HCT116 (cell line): ENCODE measurements around the gene ZNF146. TPM values are rescaled to one million over a fixed set of nuclear protein-coding genes. Genes with fewer than 3 reads are reported as not detected.

ENCODE experiments used
- ATAC-seq: fragments of 200-7000 bp; cut with Tn5 transposase; 2 replicates; pipeline ENCODE4 v1.9.1; 2020; ENCODE audit warnings: mild to moderate bottlenecking, moderate library complexity
- BruUV-seq: library from RNA; stranded (reverse); fragments of 400-500 nt; replicated peaks from 2 replicates; lab custom pipeline; 2021; lab: Mats Ljungman, UMichigan
- CTCF ChIA-PET: fragments of 300-600 bp; sonication (Branson Sonifier 250); formaldehyde crosslinking; loops from one replicate; lab custom pipeline; 2021; ENCODE audit warnings: antibody characterized with exemption; lab: Charles Lee
- POLR2A ChIA-PET: fragments of 300-600, 350-600 bp; sonication (Branson Sonifier 250); formaldehyde crosslinking; loops from one replicate; lab custom pipeline; 2021; ENCODE audit warnings: antibody characterized with exemption; lab: Charles Lee
- RAD21 ChIA-PET, 2 experiments: fragments of 300-600 bp; sonication (Branson Sonifier 250); formaldehyde crosslinking; loops; one replicate each; lab custom pipeline; 2023; ENCODE audit warnings: low total read pairs in 2 of 2; ENCODE audit not compliant: uncharacterized antibody in 2 of 2, unreplicated experiment in 2 of 2, low non-redundant PET in 1 of 2; lab: Charles Lee
- DNase-seq: peaks from one replicate; pipeline ENCODE4 v3.0.0-alpha.2; 2010; ENCODE audit warnings: low read depth, low spot score
- H2AFZ ChIP-seq: fragments of 200-600 bp; shearing (Covaris generic), sonication (generic); 2 replicates; pipeline ENCODE4 v1.6.1; 2017; ENCODE audit warnings: low read depth, mixed run types, mixed read lengths, antibody characterized with exemption, low read length; ENCODE audit not compliant: poor library complexity, severe bottlenecking
- H3K27ac ChIP-seq: 2 replicates; pipeline ENCODE4 v1.5.1; 2012; ENCODE audit warnings: low read depth, low read length
- H3K27me3 ChIP-seq: fragments of 200-600 bp; sonication (generic); 2 replicates; pipeline ENCODE4 v1.6.1; 2016; ENCODE audit warnings: mixed run types, low read length, mixed read lengths; ENCODE audit not compliant: insufficient read depth
- H3K36me3 ChIP-seq, 2 experiments: fragments of 200-500 bp in 1 of 2; fragments of 200-600 bp in 1 of 2; sonication (Bioruptor generic) in 1 of 2; sonication (generic) in 1 of 2; 2 replicates each; pipeline versions ENCODE4 v1.5.1 to v1.6.1; 2014 to 2016; ENCODE audit warnings: low read length in 2 of 2, inconsistent platforms in 1 of 2, mixed read lengths in 1 of 2, mixed run types in 1 of 2; ENCODE audit not compliant: insufficient read depth in 2 of 2, control insufficient read depth in 1 of 2
- H3K4me1 ChIP-seq, 2 experiments: fragments of 200-600 bp in 1 of 2; sonication (generic) in 1 of 2; 2 replicates each; pipeline versions ENCODE4 v1.5.1 to v1.6.1; 2012 to 2017; ENCODE audit warnings: low read length in 2 of 2, inconsistent platforms in 1 of 2, mild to moderate bottlenecking in 1 of 2, mixed read lengths in 1 of 2, mixed run types in 1 of 2, moderate library complexity in 1 of 2; ENCODE audit not compliant: insufficient read depth in 2 of 2, control insufficient read depth in 1 of 2
- H3K4me2 ChIP-seq: fragments of 200-600 bp; sonication (generic); 2 replicates; pipeline ENCODE4 v1.6.1; 2017; ENCODE audit warnings: mixed run types, low read length, mixed read lengths
- H3K4me3 ChIP-seq, 2 experiments: fragments of 200-600 bp in 1 of 2; sonication (generic) in 1 of 2; replicated peaks in 1 of 2; 2 replicates each; pipeline ENCODE4 v1.5.1; 2011 to 2016; ENCODE audit warnings: low read length in 2 of 2, control low read depth in 1 of 2, low read depth in 1 of 2, mild to moderate bottlenecking in 1 of 2, mixed read lengths in 1 of 2, mixed run types in 1 of 2
- H3K79me2 ChIP-seq: fragments of 200-600 bp; sonication (generic); 2 replicates; pipeline ENCODE4 v1.6.1; 2017; ENCODE audit warnings: mild to moderate bottlenecking, mixed run types, low read length, moderate library complexity, mixed read lengths; ENCODE audit not compliant: insufficient read depth
- H3K9ac ChIP-seq: fragments of 200-600 bp; sonication (generic); 2 replicates; pipeline ENCODE4 v1.6.1; 2016; ENCODE audit warnings: low read length, mixed read lengths
- H3K9me2 ChIP-seq: fragments of 200-600 bp; sonication (generic), shearing (Covaris generic); 2 replicates; pipeline ENCODE4 v1.6.1; 2017; ENCODE audit warnings: mixed run types, mild to moderate bottlenecking, moderate library complexity; ENCODE audit not compliant: insufficient read depth
- H3K9me3 ChIP-seq, 2 experiments: fragments of 200-500 bp in 1 of 2; fragments of 200-600 bp in 1 of 2; sonication (Bioruptor generic) in 1 of 2; sonication (generic) in 1 of 2; 2 replicates each; pipeline ENCODE4 v1.6.1; 2014 to 2017; ENCODE audit warnings: low read length in 2 of 2, mixed read lengths in 2 of 2, inconsistent platforms in 1 of 2, low read depth in 1 of 2, mild to moderate bottlenecking in 1 of 2, mixed run types in 1 of 2, moderate library complexity in 1 of 2; ENCODE audit not compliant: control insufficient read depth in 1 of 2, insufficient read depth in 1 of 2
- H4K20me1 ChIP-seq: fragments of 200-600 bp; sonication (generic), shearing (Covaris generic); 2 replicates; pipeline ENCODE4 v1.6.1; 2017; ENCODE audit warnings: mixed run types, mild to moderate bottlenecking, moderate library complexity; ENCODE audit not compliant: insufficient read depth
- CTCF ChIP-seq, 3 experiments: fragments of 200-600 bp in 1 of 3; sonication (generic) in 1 of 3; IDR thresholded peaks in 2 of 3; conservative IDR thresholded peaks in 1 of 3; 2 replicates each; pipeline ENCODE4 v1.5.1; 2012 to 2017; ENCODE audit warnings: low read depth in 2 of 3, low read length in 2 of 3, antibody characterized with exemption in 1 of 3, borderline replicate concordance in 1 of 3, control low read depth in 1 of 3, mild to moderate bottlenecking in 1 of 3, mixed read lengths in 1 of 3, mixed run types in 1 of 3, moderate library complexity in 1 of 3; ENCODE audit not compliant: insufficient read depth in 1 of 3
- EGR1 ChIP-seq: IDR thresholded peaks from 2 replicates; pipeline ENCODE4 v1.6.1; 2012; ENCODE audit warnings: low read depth
- EZH2phosphoT487 ChIP-seq: fragments of 200-600 bp; IDR thresholded peaks from 2 replicates; pipeline ENCODE4 v1.6.1; 2018; ENCODE audit warnings: antibody characterized with exemption, borderline replicate concordance
- RAD21 ChIP-seq: IDR thresholded peaks from 2 replicates; pipeline ENCODE4 v1.6.1; 2012; ENCODE audit warnings: low read depth, mild to moderate bottlenecking
- SIN3A ChIP-seq: IDR thresholded peaks from 2 replicates; pipeline ENCODE4 v1.6.1; 2012; ENCODE audit warnings: low read depth
- SP1 ChIP-seq: IDR thresholded peaks from 2 replicates; pipeline ENCODE4 v1.6.1; 2012; ENCODE audit warnings: low read depth
- YY1 ChIP-seq: IDR thresholded peaks from 2 replicates; pipeline ENCODE4 v1.6.1; 2011; ENCODE audit warnings: low read length, low read depth, moderate library complexity, mild to moderate bottlenecking; ENCODE audit not compliant: insufficient replicate concordance; ENCODE audit errors: extremely low read depth
- intact Hi-C: fragments of 100-400 bp; cut with micrococcal nuclease; formaldehyde crosslinking; loops from 2 replicates; pipeline ENCODE4 v1.10.0; 2022
- total RNA-seq: library from RNA; stranded (reverse); gene quantifications from one replicate; pipeline ENCODE4 v1.2.1, GENCODE V29; 2021; ENCODE audit not compliant: unreplicated experiment

Gene ZNF146
- total RNA-seq, 1 experiment from 2014 or later = 105 TPM

DNA sequence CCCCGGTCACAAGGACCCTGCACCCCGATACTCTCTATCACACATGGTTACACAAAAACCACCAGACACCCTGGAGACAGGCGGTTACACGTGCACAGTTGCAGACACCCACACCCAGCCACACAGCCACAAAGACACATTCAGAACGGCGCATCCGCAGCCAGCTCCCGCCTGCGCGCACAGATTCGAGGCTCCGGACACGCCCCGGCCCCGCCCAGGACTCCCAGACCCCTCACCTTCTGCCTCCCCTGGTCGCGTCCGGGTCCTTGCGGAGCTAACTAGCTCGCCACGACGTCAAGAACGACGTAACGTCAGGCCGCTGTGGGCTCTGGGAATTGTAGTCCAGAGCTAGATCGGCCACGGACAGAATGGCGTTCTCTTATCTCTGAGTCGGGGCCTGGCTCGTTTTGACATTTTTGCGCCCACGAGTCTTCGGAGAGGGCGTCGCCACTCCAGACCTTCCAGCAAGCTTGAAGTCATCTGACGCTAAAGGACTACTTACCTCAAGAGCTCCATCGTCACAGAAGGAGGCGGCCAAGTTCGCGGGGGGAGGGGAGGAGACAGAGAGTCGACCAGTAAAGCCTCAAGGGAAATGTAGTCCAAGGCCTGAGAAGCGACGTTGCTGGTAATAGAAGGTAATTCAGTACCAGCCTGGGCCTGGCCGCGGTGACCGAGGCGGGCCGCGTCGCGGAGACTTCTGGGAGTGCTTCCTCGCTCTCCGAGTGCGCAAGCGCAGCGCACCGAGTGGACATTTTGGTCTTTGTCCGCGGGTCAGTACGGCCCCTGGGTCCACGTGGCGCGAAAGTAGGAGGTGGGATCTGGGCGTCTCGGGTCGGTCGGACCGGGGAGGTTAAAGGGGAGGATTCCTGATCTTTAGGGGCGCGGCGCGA, at the start of gene ZNF146, which contains the start of gene ZNF565 (continued):
- TF ChIP-seq CTCF (IDR thresholded peaks at IDR 0.05 in 2 of 3, conservative IDR thresholded peaks at IDR 0.05 in 1 of 3; ENCODE audit: borderline replicate concordance in 1 of 3, insufficient read depth in 1 of 3, low read depth in 2 of 3, low read length in 2 of 3) = no peak
- TF ChIP-seq SP1 = peak; percentile 73
- peak; percentile 71 for TF ChIP-seq YY1
- no peak for TF ChIP-seq EGR1

- BruUV-seq = TSS peak; percentile 29
- RAD21 ChIA-PET = interaction anchor here in 1 of 2 experiments (1.5 kb wide), 1 partner anchor 41 kb away, joined by 3 read pairs; no protein-coding TSS in a partner anchor
- H3K4me3 ChIP-seq = no peak overlapping the region
- TF ChIP-seq EZH2phosphoT487 (no peak), SIN3A (no peak), RAD21 (no peak)
- H3K79me2 ChIP-seq = no peaks in the 10 kb centered on the region
- intact Hi-C loops = no loop called here
- CTCF ChIA-PET = interaction anchor here (1.0 to 2.8 kb wide), 3 partner anchors 40 to 74 kb away, joined by 3 to 17 read pairs (median 3); no protein-coding TSS in a partner anchor
- POLR2A ChIA-PET = interaction anchor here (0.9 to 1.9 kb wide), 3 partner anchors 41 to 104 kb away, joined by 3 to 12 read pairs (median 3); partner anchors contain the start of genes ZNF146 and ZNF565
- DNase-seq (no peak), ATAC-seq (no peak)
- no peaks in the 10 kb centered on the region for H3K36me3 ChIP-seq
- no peaks in the 10 kb centered on the region for H3K9me3 ChIP-seq
- no peaks in the 10 kb centered on the region for H3K9me2 ChIP-seq
- H3K27ac ChIP-seq = peak overlapping the region; percentile 13; the same call in 1 of the 2 replicates
- peaks cover 6 to 13% of the 10 kb centered on the region in 2 experiments; a peak in 3 of 4 replicates for H3K4me1 ChIP-seq
- H2AFZ ChIP-seq = no peak overlapping the region
- H3K9ac ChIP-seq = no peak overlapping the region
- no peak overlapping the region for H3K4me2 ChIP-seq
- no peaks in the 10 kb centered on the region for H4K20me1 ChIP-seq
- H3K27me3 ChIP-seq = no peaks in the 10 kb centered on the region
These were observed 45.7 kb upstream of the ZNF146 start for GRCh38 chr19:36169084-36169760.
